GM18868 (cell line): ENCODE data around the gene HIVEP2.
A peak's percentile ranks its signal among the peaks of the same experiment; 100 is the strongest.

Source experiments
- ATAC-seq: cut with Tn5 transposase; IDR thresholded peaks from one replicate; pipeline ENCODE4 v1.9.1; 2021; ENCODE audit warnings: mild to moderate bottlenecking, moderate library complexity; ENCODE audit not compliant: unreplicated experiment

Gene HIVEP2

GRCh38 chr6:142714951-142715785 lies 229.8 kb downstream of the HIVEP2 start:
- no peak for ATAC-seq

DNA sequence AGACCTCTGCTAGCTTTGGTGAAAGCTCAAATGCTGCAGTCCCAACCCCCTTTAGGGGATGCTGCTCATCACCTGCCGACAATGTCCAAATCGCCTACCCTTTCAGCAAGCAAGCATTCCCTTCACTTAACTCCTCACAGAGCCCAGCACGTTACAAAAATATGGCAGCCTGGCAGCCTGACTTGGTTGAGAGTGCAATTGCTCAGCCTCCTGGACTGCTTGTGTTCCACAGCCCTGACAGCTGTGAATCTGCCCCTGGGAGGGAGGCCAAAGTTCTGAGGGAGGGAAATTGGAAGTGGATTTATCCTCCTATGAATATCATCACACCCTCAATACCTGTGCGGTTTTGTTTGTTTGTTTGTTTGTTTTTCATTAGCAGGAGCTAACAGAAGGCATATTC lies 231.0 kb downstream of the HIVEP2 start:
- no peak for ATAC-seq

GRCh38 chr6:142712231-142712630 lies 232.7 kb downstream of the HIVEP2 start:
- ATAC-seq: no peak

- no peak for ATAC-seq
Observed at GRCh38 chr6:142708651-142709050, 236.3 kb downstream of the HIVEP2 start.

DNA sequence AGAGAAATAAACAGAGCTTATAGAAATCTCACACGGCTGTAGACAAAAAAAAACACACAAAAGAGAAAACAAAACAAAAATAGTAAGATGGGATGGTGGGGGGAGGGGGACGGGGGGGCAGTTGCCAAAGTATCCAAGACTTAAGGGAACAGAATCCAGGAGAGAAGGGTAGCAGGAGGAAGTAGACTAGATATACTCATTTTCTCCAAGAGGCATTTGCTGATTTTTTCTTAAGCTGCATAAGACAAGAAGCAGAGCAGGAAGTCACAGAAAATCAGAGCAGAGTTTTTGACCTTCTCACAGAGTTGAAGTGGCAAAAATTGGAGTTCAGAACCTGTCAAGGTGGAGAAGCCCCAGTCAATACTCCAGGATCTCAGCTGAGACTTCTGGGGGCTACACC lies 237.7 kb downstream of the HIVEP2 start:
- ATAC-seq: no peak

DNA sequence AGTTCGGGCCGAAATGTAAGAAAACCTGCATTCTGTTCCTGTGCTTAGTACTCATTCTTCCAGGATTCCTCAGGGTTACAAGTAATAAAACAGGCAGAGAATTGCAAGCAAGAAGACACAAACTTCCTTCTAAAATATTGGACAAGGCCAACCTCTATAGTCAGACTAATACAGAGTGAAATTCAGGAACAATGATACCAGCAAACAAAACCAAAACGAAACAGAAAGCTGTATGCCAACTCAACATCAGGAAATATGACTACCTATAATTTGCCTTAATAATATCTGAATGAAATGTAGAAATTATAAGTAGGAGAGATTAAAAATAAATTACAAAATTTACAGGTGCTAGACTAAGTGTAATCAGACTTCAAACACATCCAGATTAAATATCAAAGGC lies 238.8 kb downstream of the HIVEP2 start:
- no peak for ATAC-seq

DNA sequence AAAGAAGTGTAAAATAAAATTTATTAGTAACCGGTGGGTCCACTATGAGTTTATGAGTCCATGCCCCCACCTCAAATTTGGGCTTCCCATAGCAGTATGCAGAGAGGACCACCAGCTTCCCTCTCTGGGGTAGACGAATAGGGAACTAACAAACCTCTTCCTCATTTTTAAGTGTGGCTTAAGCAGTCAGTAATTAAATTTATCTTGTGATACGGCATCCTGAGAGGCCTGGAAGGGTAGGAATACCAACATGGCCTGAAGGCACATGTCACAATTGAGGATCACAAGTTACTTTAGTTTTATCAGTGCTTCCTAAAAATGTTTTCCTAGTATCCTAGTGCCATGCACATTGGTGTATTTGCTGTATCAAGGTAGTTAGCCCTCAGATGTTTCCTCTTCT lies 239.9 kb downstream of the HIVEP2 start:
- no peak for ATAC-seq

DNA sequence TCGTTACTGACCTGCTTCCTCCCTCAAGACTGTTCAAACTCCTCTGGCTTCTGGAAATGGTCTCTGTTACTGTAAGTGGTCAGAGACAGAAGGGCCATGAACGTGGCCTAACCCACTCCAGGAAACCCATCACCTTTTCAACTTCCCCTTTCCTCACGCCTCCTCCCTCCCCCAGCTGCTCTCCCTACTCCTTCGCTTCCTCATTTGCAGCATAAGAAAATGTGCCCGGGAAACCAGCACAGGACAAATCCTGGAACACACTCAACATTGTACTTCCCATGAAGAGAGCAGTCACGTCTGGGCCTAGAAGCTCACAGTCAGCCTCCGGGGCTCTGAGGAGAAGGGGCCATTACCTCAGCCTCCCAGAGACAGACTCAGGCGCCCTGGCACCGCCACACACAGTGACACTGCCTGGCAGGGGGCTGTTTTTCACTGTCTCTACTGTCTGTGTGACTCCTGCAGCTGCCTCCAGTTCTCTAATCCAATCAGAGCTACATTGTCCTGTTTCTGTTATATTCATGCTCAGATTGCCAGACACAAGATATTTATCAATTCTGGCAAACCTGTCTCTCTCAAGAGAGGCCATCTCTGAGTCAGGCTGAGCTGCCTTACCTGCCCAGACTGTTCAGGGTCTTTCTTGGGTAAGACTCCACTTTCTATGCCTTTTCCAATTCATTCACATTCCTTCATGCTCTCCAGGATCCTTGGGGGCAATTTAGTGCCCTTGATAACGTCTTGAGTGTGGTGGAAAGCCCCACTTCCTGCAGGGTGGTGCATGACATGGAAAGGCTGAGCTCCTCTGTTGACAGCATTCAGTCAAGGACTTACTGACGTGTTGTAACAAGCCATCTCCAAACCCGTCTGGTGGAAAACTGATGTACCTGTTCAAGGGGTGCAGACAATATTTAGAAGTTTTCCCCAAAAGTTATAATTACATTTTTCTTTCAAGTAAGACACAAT lies 242.2 kb downstream of the HIVEP2 start:
- ATAC-seq: peak; percentile 37
